GM12878 (cell line): Measurements from ENCODE around the gene SNED1. TPM values are rescaled to one million over a fixed set of nuclear protein-coding genes. Genes with fewer than 3 reads are reported as not detected.

Experiments
- ATAC-seq: fragments of 200-7000 bp; cut with Tn5 transposase; 3 replicates; pipeline ENCODE4 v1.9.1; 2020; ENCODE audit warnings: mild to moderate bottlenecking, moderate library complexity
- BruUV-seq: library from RNA; stranded (reverse); fragments of 400-500 nt; replicated peaks from 2 replicates; lab custom pipeline; 2021; lab: Mats Ljungman, UMichigan
- CTCF ChIA-PET: fragments of 300-600 bp; sonication (Branson Sonifier 250); formaldehyde crosslinking; extraction: SDS; loops from one replicate; lab custom pipeline; 2021; ENCODE audit warnings: inconsistent platforms; lab: Yijun Ruan, JAX
- POLR2A ChIA-PET: fragments of 350-600 bp; formaldehyde crosslinking; extraction: SDS; loops from one replicate; lab custom pipeline; 2021; ENCODE audit warnings: inconsistent platforms; lab: Charles Lee
- RAD21 ChIA-PET: fragments of 300-600 bp; sonication (Branson Sonifier 250); formaldehyde crosslinking; loops from one replicate; lab custom pipeline; 2023; ENCODE audit warnings: antibody characterized with exemption; ENCODE audit not compliant: unreplicated experiment; lab: Charles Lee
- SMC1A ChIA-PET: fragments of 300-600 bp; sonication (Branson Sonifier 250); formaldehyde crosslinking; loops from one replicate; lab custom pipeline; 2023; ENCODE audit not compliant: unreplicated experiment, uncharacterized antibody; lab: Charles Lee
- DNase-seq: peaks from one replicate; pipeline ENCODE4 v3.0.0-alpha.2; 2011; ENCODE audit warnings: low read depth, low spot score
- FAIRE-seq: peaks from 3 replicates; lab custom pipeline; 2011; peaks lifted over from hg19 to GRCh38; lab: Jason Lieb, UNC
- H2AFZ ChIP-seq: 2 replicates; pipeline ENCODE4 v1.6.0; 2011; ENCODE audit warnings: low read depth, low read length, control low read depth; ENCODE audit not compliant: control insufficient read depth
- H3K27ac ChIP-seq: 2 replicates; pipeline ENCODE4 v1.5.1; 2011; ENCODE audit warnings: control low read depth; ENCODE audit not compliant: control insufficient read depth, insufficient read depth
- H3K27me3 ChIP-seq, 2 experiments: replicated peaks in 1 of 2; 2 replicates each; pipeline versions ENCODE4 v1.6.0 to v1.6.1; 2011; ENCODE audit warnings: low read length in 1 of 2; ENCODE audit not compliant: control insufficient read depth in 2 of 2, insufficient read depth in 2 of 2
- H3K36me3 ChIP-seq, 2 experiments: 2 replicates each; pipeline ENCODE4 v1.5.1; 2011; ENCODE audit warnings: low read length in 1 of 2; ENCODE audit not compliant: control insufficient read depth in 2 of 2, insufficient read depth in 2 of 2
- H3K4me1 ChIP-seq: 2 replicates; pipeline ENCODE4 v1.6.1; 2011; ENCODE audit warnings: mild to moderate bottlenecking, low read length, moderate library complexity, mixed read lengths; ENCODE audit not compliant: control insufficient read depth, insufficient read depth
- H3K4me2 ChIP-seq: 2 replicates; pipeline ENCODE4 v1.6.0; 2011; ENCODE audit warnings: control low read depth; ENCODE audit not compliant: control insufficient read depth, insufficient read depth
- H3K4me3 ChIP-seq: fragments of 200-600 bp; sonication (generic); 2 replicates; pipeline ENCODE4 v1.5.1; 2016
- H3K79me2 ChIP-seq: 2 replicates; pipeline ENCODE4 v1.6.0; 2011; ENCODE audit warnings: low read length; ENCODE audit not compliant: control insufficient read depth, insufficient read depth
- H3K9ac ChIP-seq: 2 replicates; pipeline ENCODE4 v1.8.0; 2011; ENCODE audit warnings: low read length, control low read depth, mixed read lengths; ENCODE audit not compliant: control insufficient read depth, insufficient read depth
- H3K9me3 ChIP-seq: replicated peaks from 3 replicates; pipeline ENCODE4 v1.5.1; 2011; ENCODE audit warnings: mild to moderate bottlenecking, low read length; ENCODE audit not compliant: control insufficient read depth, insufficient read depth
- H4K20me1 ChIP-seq: 2 replicates; pipeline ENCODE4 v1.6.0; 2011; ENCODE audit not compliant: control insufficient read depth, insufficient read depth
- BMI1 ChIP-seq: fragments of 450-650 bp; IDR thresholded peaks from 2 replicates; pipeline ENCODE4 v1.6.1; 2016; ENCODE audit warnings: mild to moderate bottlenecking, moderate library complexity, borderline replicate concordance
- PAX5 ChIP-seq: IDR thresholded peaks from 2 replicates; pipeline ENCODE4 v1.6.1; 2011; ENCODE audit warnings: low read depth, low read length, borderline replicate concordance
- TBL1XR1 ChIP-seq: IDR thresholded peaks from 2 replicates; pipeline ENCODE4 v1.6.1; 2012; ENCODE audit warnings: low read depth, low read length, improper control_type of control experiment
- ZNF622 ChIP-seq: fragments of 450-650 bp; IDR thresholded peaks from 2 replicates; pipeline ENCODE4 v1.6.1; 2017; ENCODE audit warnings: mild to moderate bottlenecking, inconsistent platforms
- WGBS: methylation state at CpG from one replicate; pipeline ENCODE4 v1.1.6; 2016; ENCODE audit warnings: low lambda C conversion rate; ENCODE audit not compliant: insufficient replicate concordance, insufficient coverage; ENCODE audit errors: missing lambda C conversion rate; 5-methylcytosine and 5-hydroxymethylcytosine counted together
- in situ Hi-C: fragments of 300-500 bp; cut with MboI; formaldehyde crosslinking; loops from 9 replicates; pipeline ENCODE4 v1.14.3; 2018; ENCODE audit warnings: mixed read lengths
- intact Hi-C: fragments of 100-400 bp; cut with micrococcal nuclease; formaldehyde crosslinking; loops from one replicate; pipeline ENCODE4 v1.14.2; 2022; ENCODE audit not compliant: unreplicated experiment
- polyA plus RNA-seq, 11 experiments: library from polyadenylated mRNA; depleted of rRNA in 4 of 11; unstranded in 6 of 11; stranded (reverse) in 5 of 11; fragments of >200 nt; fragmentation: Nextera tagmentation in 4 of 11; fragmentation: Illumina TruSeq in 1 of 11; extraction: Ambion mirVana in 4 of 11; extraction: Trizol in 1 of 11; gene quantifications; 1 replicate in 1 of 11; 2 replicates in 10 of 11; pipeline versions ENCODE4 v1.2.1 to v1.2.3, GENCODE V29; 2011 to 2016; ENCODE audit warnings: inconsistent platforms in 2 of 11, missing spikeins in 2 of 11, low read depth in 1 of 11
- total RNA-seq, 4 experiments: library from RNA; depleted of rRNA in 3 of 4; stranded (reverse); fragments of >200 nt in 3 of 4; fragmentation: Illumina TruSeq in 1 of 4; extraction: Trizol in 1 of 4; gene quantifications; 2 replicates each; pipeline versions ENCODE4 v1.2.1 to v1.2.3, GENCODE V29; 2013 to 2021
- TF ChIP-seq, protein P1 (sequence below): fragments of 450-650 bp; IDR thresholded peaks from 2 replicates; pipeline ENCODE4 v1.6.1; 2018; ENCODE audit warnings: borderline replicate concordance, mild to moderate bottlenecking; ENCODE audit not compliant: partially characterized antibody

The SNED1 gene
- total and polyA plus RNA-seq, 10 of the 15 experiments (the other 5 are each of a cell fraction or from before 2014, with no cell fraction given), result 0.05 to 8.4 (median 3.0) TPM

GRCh38 chr2:241031436-241032165 lies 33.2 kb downstream of the SNED1 start:
- Histone ChIP-seq H3K36me3 (no peaks in the 10 kb centered on the region), H3K4me3 (no peak overlapping the region), H2AFZ (no peak overlapping the region), H3K9ac (no peak overlapping the region), H3K27ac (no peak overlapping the region), H3K4me2 (no peak overlapping the region), H4K20me1 (no peaks in the 10 kb centered on the region), H3K4me1 (peaks cover 8% of the 10 kb centered on the region), H3K79me2 (no peaks in the 10 kb centered on the region), H3K27me3 (peaks cover 0 to 2% of the 10 kb centered on the region in 2 experiments; a peak in 1 of 4 replicates), H3K9me3 (no peaks in the 10 kb centered on the region; the same call in 2 of the 3 replicates)
- ATAC-seq, result no peak
- POLR2A ChIA-PET, result no interaction called here
- RAD21 ChIA-PET, result no interaction called here
- TF ChIP-seq BMI1 (no peak), PAX5 (no peak), ZNF622 (no peak), TBL1XR1 (no peak)
- TF ChIP-seq, protein P1, sequence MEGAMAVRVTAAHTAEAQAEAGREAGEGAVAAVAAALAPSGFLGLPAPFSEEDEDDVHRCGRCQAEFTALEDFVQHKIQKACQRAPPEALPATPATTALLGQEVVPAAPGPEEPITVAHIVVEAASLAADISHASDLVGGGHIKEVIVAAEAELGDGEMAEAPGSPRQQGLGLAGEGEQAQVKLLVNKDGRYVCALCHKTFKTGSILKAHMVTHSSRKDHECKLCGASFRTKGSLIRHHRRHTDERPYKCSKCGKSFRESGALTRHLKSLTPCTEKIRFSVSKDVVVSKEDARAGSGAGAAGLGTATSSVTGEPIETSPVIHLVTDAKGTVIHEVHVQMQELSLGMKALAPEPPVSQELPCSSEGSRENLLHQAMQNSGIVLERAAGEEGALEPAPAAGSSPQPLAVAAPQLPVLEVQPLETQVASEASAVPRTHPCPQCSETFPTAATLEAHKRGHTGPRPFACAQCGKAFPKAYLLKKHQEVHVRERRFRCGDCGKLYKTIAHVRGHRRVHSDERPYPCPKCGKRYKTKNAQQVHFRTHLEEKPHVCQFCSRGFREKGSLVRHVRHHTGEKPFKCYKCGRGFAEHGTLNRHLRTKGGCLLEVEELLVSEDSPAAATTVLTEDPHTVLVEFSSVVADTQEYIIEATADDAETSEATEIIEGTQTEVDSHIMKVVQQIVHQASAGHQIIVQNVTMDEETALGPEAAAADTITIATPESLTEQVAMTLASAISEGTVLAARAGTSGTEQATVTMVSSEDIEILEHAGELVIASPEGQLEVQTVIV, result no peak
- in situ Hi-C loops (no loop called here), intact Hi-C loops (no loop called here)
- no peak for FAIRE-seq
- SMC1A ChIA-PET, result interaction anchor here (0.8 kb wide), 1 partner anchor 187 kb away, joined by 3 read pairs; no protein-coding TSS in a partner anchor
- BruUV-seq, result no TSS peak
- DNase-seq, result no peak
- CTCF ChIA-PET, result interaction anchor here (1.2 kb wide), 1 partner anchor 83 kb away, joined by 4 read pairs; no protein-coding TSS in a partner anchor
- 73% methylated on average over 20 of the region's 20 CpGs for WGBS
